Neutrophil (primary cell): ENCODE data around the gene RBM33.
"Not testable (repeated sequence)": the region's sequence is repeated elsewhere in the genome, so short reads cannot be mapped to it uniquely, and the experiment has no call there.

Experiments
- H3K27ac ChIP-seq: fragments of 200-600 bp; sonication (generic); 2 replicates; pipeline ENCODE4 v1.5.1; 2016; ENCODE audit warnings: mild to moderate bottlenecking, moderate library complexity
- H3K27me3 ChIP-seq: fragments of 200-600 bp; sonication (generic); 2 replicates; pipeline ENCODE4 v1.6.0; 2016; ENCODE audit warnings: mild to moderate bottlenecking
- H3K36me3 ChIP-seq: fragments of 200-600 bp; sonication (generic); 2 replicates; pipeline ENCODE4 v1.5.1; 2017
- H3K4me1 ChIP-seq, 2 experiments: fragments of 200-600 bp in 1 of 2; sonication (generic) in 1 of 2; 1 replicate in 1 of 2; 2 replicates in 1 of 2; pipeline versions ENCODE4 v1.5.1 to v1.6.1; 2013 to 2016; ENCODE audit warnings: low read depth in 1 of 2, low read length in 1 of 2, mild to moderate bottlenecking in 1 of 2, moderate library complexity in 1 of 2; ENCODE audit not compliant: control insufficient read depth in 1 of 2, insufficient read depth in 1 of 2
- H3K4me3 ChIP-seq, 2 experiments: fragments of 200-600 bp in 1 of 2; sonication (generic) in 1 of 2; 1 replicate in 1 of 2; 2 replicates in 1 of 2; pipeline ENCODE4 v1.5.1; 2013 to 2016; ENCODE audit warnings: low read depth in 1 of 2, low read length in 1 of 2, mild to moderate bottlenecking in 1 of 2, moderate library complexity in 1 of 2
- H3K9me3 ChIP-seq: fragments of 200-600 bp; sonication (generic); 2 replicates; pipeline ENCODE4 v1.5.1; 2016
- CTCF ChIP-seq: fragments of 200-600 bp; sonication (generic); IDR thresholded peaks from 2 replicates; pipeline ENCODE4 v1.5.1; 2016; ENCODE audit warnings: antibody characterized with exemption

The RBM33 gene

GRCh38 chr7:155610633-155611193 lies 33.7 kb upstream of the RBM33 start:
- no peaks in the 10 kb centered on the region for H3K36me3 ChIP-seq
- no peaks in the 10 kb centered on the region for H3K9me3 ChIP-seq
- peaks cover 9% of the 10 kb centered on the region for H3K27me3 ChIP-seq
- no peak overlapping the region for H3K27ac ChIP-seq
- TF ChIP-seq CTCF, result no peak
- no peak overlapping the region for H3K4me3 ChIP-seq
- no peaks in the 10 kb centered on the region for H3K4me1 ChIP-seq

GRCh38 chr7:155611808-155612447 lies 32.5 kb upstream of the RBM33 start:
- H3K4me3 ChIP-seq, result no peak overlapping the region
- no peak overlapping the region for H3K27ac ChIP-seq
- no peak for TF ChIP-seq CTCF

GRCh38 chr7:155612658-155613057 lies 31.8 kb upstream of the RBM33 start:
- H3K4me3 ChIP-seq, result no peak overlapping the region
- no peaks in the 10 kb centered on the region for H3K36me3 ChIP-seq
- H3K27ac ChIP-seq, result no peak overlapping the region
- no peaks in the 10 kb centered on the region for H3K9me3 ChIP-seq
- peaks cover 9% of the 10 kb centered on the region for H3K27me3 ChIP-seq
- H3K4me1 ChIP-seq, result no peaks in the 10 kb centered on the region
- TF ChIP-seq CTCF, result no peak

More at GRCh38 chr7:155611808-155612447, 32.5 kb upstream of the RBM33 start:
- Histone ChIP-seq H3K9me3 (no peaks in the 10 kb centered on the region), H3K27me3 (peaks cover 9% of the 10 kb centered on the region), H3K4me1 (no peaks in the 10 kb centered on the region), H3K36me3 (no peaks in the 10 kb centered on the region)

GRCh38 chr7:155615085-155615484 lies 29.4 kb upstream of the RBM33 start:
- peaks cover 27% of the 10 kb centered on the region for H3K27me3 ChIP-seq
- not testable (repeated sequence) for H3K27ac ChIP-seq, H3K36me3 ChIP-seq, H3K4me3 ChIP-seq, H3K9me3 ChIP-seq, H3K4me1 ChIP-seq

GRCh38 chr7:155618708-155619633 lies 25.5 kb upstream of the RBM33 start:
- no peaks in the 10 kb centered on the region for H3K36me3 ChIP-seq
- H3K27me3 ChIP-seq, result peaks cover 24% of the 10 kb centered on the region
- H3K9me3 ChIP-seq, result no peaks in the 10 kb centered on the region
- TF ChIP-seq CTCF, result no peak
- H3K4me3 ChIP-seq, result no peak overlapping the region
- no peak overlapping the region for H3K27ac ChIP-seq
- no peaks in the 10 kb centered on the region for H3K4me1 ChIP-seq
